OCI-LY3 (cell line): ENCODE measurements around the gene RNASE13.

ENCODE experiments used
- H2AFZ ChIP-seq: fragments of 200-600, 300-600 bp; shearing (Covaris generic); 2 replicates; pipeline ENCODE4 v1.6.0; 2014; ENCODE audit warnings: antibody characterized with exemption, low read depth, low read length
- H3K27ac ChIP-seq: fragments of 200-600, 300-600 bp; sonication (generic); 2 replicates; pipeline ENCODE4 v1.5.1; 2014; ENCODE audit warnings: mild to moderate bottlenecking, low read length, moderate library complexity, mixed read lengths
- H3K27me3 ChIP-seq: fragments of 200-600, 300-600 bp; sonication (generic); 2 replicates; pipeline ENCODE4 v1.6.1; 2014; ENCODE audit warnings: low read depth, low read length, mixed read lengths
- H3K36me3 ChIP-seq: fragments of 200-600, 300-600 bp; sonication (generic); replicated peaks from 2 replicates; pipeline ENCODE3; 2014; ENCODE audit warnings: low read depth, low read length, mixed read lengths
- H3K4me1 ChIP-seq: fragments of 300-600, 200-600 bp; sonication (generic); 2 replicates; pipeline ENCODE4 v1.6.1; 2014; ENCODE audit warnings: low read length, mixed read lengths
- H3K4me2 ChIP-seq: fragments of 200-600, 300-600 bp; sonication (generic); 2 replicates; pipeline ENCODE4 v1.6.1; 2014; ENCODE audit warnings: low read length, mixed read lengths
- H3K4me3 ChIP-seq: fragments of 300-600, 200-600 bp; sonication (generic); 2 replicates; pipeline ENCODE4 v1.5.1; 2014; ENCODE audit warnings: antibody characterized with exemption, mild to moderate bottlenecking, low read length, moderate library complexity
- H3K79me2 ChIP-seq: fragments of 300-600, 200-600 bp; shearing (Covaris generic); 2 replicates; pipeline ENCODE4 v1.6.1; 2014; ENCODE audit warnings: mild to moderate bottlenecking, low read length, mixed read lengths
- H3K9ac ChIP-seq: fragments of 300-600, 200-600 bp; shearing (Covaris generic); 2 replicates; pipeline ENCODE4 v1.6.0; 2014; ENCODE audit warnings: mild to moderate bottlenecking, low read length, moderate library complexity
- H3K9me3 ChIP-seq: fragments of 200-600, 300-600 bp; shearing (Covaris generic); 2 replicates; pipeline ENCODE4 v1.6.1; 2014; ENCODE audit warnings: low read length, mixed read lengths; ENCODE audit not compliant: insufficient read depth
- H4K20me1 ChIP-seq: fragments of 200-600, 300-600 bp; sonication (generic); 2 replicates; pipeline ENCODE4 v1.6.1; 2016; ENCODE audit warnings: low read length, mixed read lengths; ENCODE audit not compliant: insufficient read depth
- EZH2phosphoT487 ChIP-seq: fragments of 200-600 bp; shearing (Covaris generic); IDR thresholded peaks from 2 replicates; pipeline ENCODE4 v1.6.1; 2018; ENCODE audit warnings: antibody characterized with exemption, mixed run types, low read depth
- TF ChIP-seq, protein P1 (sequence below): fragments of 200-600, 300-600 bp; sonication (generic); IDR thresholded peaks from 2 replicates; pipeline ENCODE4 v1.5.1; 2014; ENCODE audit warnings: antibody characterized with exemption, low read length, low read depth

Gene RNASE13

DNA sequence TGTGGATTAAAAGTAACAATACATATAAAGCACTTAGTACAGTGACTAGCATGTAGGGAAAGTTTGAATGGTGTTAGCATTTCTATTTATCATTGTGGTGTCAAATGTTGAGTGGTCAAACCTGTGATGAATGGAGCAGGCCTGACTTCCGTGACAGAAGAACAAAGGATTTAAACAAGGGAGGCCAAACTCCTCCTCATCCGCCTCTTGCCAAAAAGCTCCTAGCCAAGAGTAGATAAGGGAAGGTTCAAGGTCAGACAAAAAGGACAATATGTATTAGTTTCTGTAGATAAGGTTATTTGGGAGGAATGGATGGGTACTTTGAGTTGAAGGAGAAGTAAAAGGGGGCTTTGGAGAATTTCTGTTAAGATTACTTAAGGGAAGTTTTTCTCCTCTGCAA is 14.0 kb upstream of the RNASE13 start:
- TF ChIP-seq EZH2phosphoT487: no peak
- TF ChIP-seq, protein P1, sequence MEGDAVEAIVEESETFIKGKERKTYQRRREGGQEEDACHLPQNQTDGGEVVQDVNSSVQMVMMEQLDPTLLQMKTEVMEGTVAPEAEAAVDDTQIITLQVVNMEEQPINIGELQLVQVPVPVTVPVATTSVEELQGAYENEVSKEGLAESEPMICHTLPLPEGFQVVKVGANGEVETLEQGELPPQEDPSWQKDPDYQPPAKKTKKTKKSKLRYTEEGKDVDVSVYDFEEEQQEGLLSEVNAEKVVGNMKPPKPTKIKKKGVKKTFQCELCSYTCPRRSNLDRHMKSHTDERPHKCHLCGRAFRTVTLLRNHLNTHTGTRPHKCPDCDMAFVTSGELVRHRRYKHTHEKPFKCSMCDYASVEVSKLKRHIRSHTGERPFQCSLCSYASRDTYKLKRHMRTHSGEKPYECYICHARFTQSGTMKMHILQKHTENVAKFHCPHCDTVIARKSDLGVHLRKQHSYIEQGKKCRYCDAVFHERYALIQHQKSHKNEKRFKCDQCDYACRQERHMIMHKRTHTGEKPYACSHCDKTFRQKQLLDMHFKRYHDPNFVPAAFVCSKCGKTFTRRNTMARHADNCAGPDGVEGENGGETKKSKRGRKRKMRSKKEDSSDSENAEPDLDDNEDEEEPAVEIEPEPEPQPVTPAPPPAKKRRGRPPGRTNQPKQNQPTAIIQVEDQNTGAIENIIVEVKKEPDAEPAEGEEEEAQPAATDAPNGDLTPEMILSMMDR: no peak

DNA sequence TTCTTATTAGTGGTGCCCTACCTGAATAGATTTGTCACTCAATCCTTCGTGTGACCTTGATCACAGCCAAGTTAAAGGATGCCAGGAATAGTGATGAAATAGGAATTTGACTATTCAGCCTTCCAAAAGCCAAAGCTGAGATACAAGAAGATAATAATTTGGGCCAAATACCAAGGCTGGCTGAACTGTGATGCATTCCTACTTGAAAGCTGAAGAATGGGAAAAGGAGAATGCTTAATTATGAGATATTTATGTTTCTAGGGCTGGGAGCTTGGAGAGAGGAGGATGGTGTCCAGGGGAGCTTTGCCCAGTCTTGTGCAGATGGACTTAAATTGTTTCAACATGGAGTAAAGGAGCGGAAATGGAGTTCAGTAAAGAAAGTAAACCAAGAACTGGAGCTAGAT is 12.8 kb upstream of the RNASE13 start:
- no peak overlapping the region for H3K4me2 ChIP-seq
- no peaks in the 10 kb centered on the region for H3K79me2 ChIP-seq
- no peak overlapping the region for H2AFZ ChIP-seq
- H3K27me3 ChIP-seq: peaks cover 32% of the 10 kb centered on the region
- H3K4me3 ChIP-seq: no peak overlapping the region
- no peaks in the 10 kb centered on the region for H4K20me1 ChIP-seq
- H3K9ac ChIP-seq: no peak overlapping the region
- TF ChIP-seq, protein P1: no peak
- no peak for TF ChIP-seq EZH2phosphoT487
- H3K27ac ChIP-seq: no peak overlapping the region
- H3K4me1 ChIP-seq: peaks cover 8% of the 10 kb centered on the region
- no peaks in the 10 kb centered on the region for H3K9me3 ChIP-seq
- H3K36me3 ChIP-seq: no peaks in the 10 kb centered on the region

More for the DNA sequence above, 14.0 kb upstream of the RNASE13 start:
- H3K36me3 ChIP-seq: no peaks in the 10 kb centered on the region
- H3K9me3 ChIP-seq: no peaks in the 10 kb centered on the region
- peaks cover 8% of the 10 kb centered on the region for H3K4me1 ChIP-seq
- no peak overlapping the region for H3K4me2 ChIP-seq
- no peak overlapping the region for H3K27ac ChIP-seq
- no peaks in the 10 kb centered on the region for H4K20me1 ChIP-seq
- no peak overlapping the region for H3K4me3 ChIP-seq
- no peak overlapping the region for H3K9ac ChIP-seq
- H3K27me3 ChIP-seq: peaks cover 21% of the 10 kb centered on the region
- no peak overlapping the region for H2AFZ ChIP-seq
- H3K79me2 ChIP-seq: no peaks in the 10 kb centered on the region

DNA sequence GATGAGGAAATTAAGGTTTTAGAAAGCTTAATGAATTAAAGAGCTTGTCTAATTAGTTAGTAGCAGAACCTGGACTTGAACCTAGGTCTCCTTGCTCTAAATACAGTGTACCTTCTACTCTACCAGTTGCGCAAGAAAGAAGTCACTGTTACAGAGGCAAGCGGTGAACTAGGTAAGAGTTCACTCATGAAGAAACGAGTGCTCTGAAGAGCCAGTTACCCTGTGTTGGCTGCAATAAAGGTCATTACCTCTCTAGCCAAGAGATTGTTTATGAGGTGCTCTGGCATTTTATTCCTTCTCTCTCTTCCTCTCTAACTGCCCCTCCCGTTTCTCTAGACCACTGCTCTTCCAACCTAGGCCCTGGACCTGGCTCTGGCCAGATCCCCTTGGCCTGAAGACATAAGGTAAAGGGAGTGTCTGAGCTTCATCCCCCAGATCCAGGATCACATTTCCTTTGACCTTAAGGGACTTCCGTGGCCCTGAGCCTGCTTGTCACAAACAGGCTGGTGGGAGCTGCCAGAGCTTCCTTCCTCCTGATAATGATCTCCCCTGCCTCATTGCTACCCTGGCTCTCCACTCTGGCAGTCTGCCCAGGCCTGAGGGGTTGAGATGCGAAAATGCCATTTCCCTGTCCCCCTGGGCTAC is 9.5 kb upstream of the RNASE13 start:
- Histone ChIP-seq H3K27ac (no peak overlapping the region), H3K27me3 (peaks cover 35% of the 10 kb centered on the region), H4K20me1 (no peaks in the 10 kb centered on the region), H3K9me3 (no peaks in the 10 kb centered on the region), H2AFZ (no peak overlapping the region), H3K79me2 (no peaks in the 10 kb centered on the region), H3K36me3 (no peaks in the 10 kb centered on the region), H3K9ac (no peak overlapping the region), H3K4me3 (no peak overlapping the region), H3K4me1 (no peaks in the 10 kb centered on the region), H3K4me2 (no peak overlapping the region)
- no peak for TF ChIP-seq EZH2phosphoT487
- TF ChIP-seq, protein P1: no peak

DNA sequence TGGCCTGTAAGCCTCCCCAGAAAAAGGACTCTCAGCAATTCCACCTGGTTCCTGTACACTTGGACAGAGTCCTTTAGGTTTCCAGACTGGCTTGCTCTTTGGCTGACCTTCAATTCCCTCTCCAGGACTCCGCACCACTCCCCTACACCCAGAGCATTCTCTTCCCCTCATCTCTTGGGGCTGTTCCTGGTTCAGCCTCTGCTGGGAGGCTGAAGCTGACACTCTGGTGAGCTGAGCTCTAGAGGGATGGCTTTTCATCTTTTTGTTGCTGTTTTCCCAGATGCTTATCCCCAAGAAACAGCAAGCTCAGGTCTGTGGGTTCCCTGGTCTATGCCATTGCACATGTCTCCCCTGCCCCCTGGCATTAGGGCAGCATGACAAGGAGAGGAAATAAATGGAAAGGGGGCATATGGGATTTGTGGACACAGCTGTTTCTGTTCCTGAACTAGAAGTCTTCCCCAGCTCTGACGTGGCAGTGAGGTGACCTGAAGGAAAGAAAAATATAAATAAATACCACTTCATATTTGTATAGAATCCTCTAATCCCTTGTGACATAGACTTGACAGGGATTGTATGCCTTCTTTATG is 8.9 kb upstream of the RNASE13 start:
- no peak overlapping the region for H3K9ac ChIP-seq
- H4K20me1 ChIP-seq: no peaks in the 10 kb centered on the region
- no peaks in the 10 kb centered on the region for H3K9me3 ChIP-seq
- peaks cover 35% of the 10 kb centered on the region for H3K27me3 ChIP-seq
- TF ChIP-seq, protein P1: no peak
- no peak for TF ChIP-seq EZH2phosphoT487
- no peak overlapping the region for H3K4me2 ChIP-seq
- no peak overlapping the region for H2AFZ ChIP-seq
- no peaks in the 10 kb centered on the region for H3K36me3 ChIP-seq
- no peaks in the 10 kb centered on the region for H3K79me2 ChIP-seq
- no peak overlapping the region for H3K4me3 ChIP-seq
- no peak overlapping the region for H3K27ac ChIP-seq
- no peaks in the 10 kb centered on the region for H3K4me1 ChIP-seq
